GM06990 (cell line): ENCODE measurements around the gene PHLPP1.
A peak's percentile ranks its signal among the peaks of the same experiment; 100 is the strongest.

ENCODE experiments used
- DNase-seq: peaks from one replicate; pipeline ENCODE4 v3.0.0-alpha.2; 2011; ENCODE audit not compliant: insufficient read length; ENCODE audit errors: extremely low read depth
- H3K27me3 ChIP-seq: replicated peaks from 2 replicates; pipeline ENCODE4 v1.6.0; 2011; ENCODE audit warnings: low read length; ENCODE audit not compliant: control insufficient read depth, insufficient read depth
- H3K36me3 ChIP-seq: 2 replicates; pipeline ENCODE4 v1.5.1; 2011; ENCODE audit warnings: low read length; ENCODE audit not compliant: control insufficient read depth, insufficient read depth
- H3K4me3 ChIP-seq: replicated peaks from 2 replicates; pipeline ENCODE4 v1.5.1; 2011; ENCODE audit warnings: low read depth, mild to moderate bottlenecking, control low read depth, low read length
- CTCF ChIP-seq: IDR thresholded peaks from 2 replicates; pipeline ENCODE4 v1.5.1; 2011; ENCODE audit warnings: low read length, control low read depth, mild to moderate bottlenecking, inconsistent platforms; ENCODE audit not compliant: insufficient read depth, poor library complexity, severe bottlenecking

The PHLPP1 gene

GRCh38 chr18:63022429-63023022 is 307.2 kb downstream of the PHLPP1 start:
- no peak for DNase-seq
- Histone ChIP-seq H3K27me3 (no peaks in the 10 kb centered on the region), H3K4me3 (no peak overlapping the region), H3K36me3 (no peaks in the 10 kb centered on the region)
- TF ChIP-seq CTCF, result peak; percentile 42

- no peaks in the 10 kb centered on the region for H3K36me3 ChIP-seq
- H3K4me3 ChIP-seq, result no peak overlapping the region
- H3K27me3 ChIP-seq, result no peaks in the 10 kb centered on the region
- DNase-seq, result no peak
- TF ChIP-seq CTCF, result peak; percentile 53
Observed at GRCh38 chr18:63025251-63026090, 310.1 kb downstream of the PHLPP1 start.

DNA sequence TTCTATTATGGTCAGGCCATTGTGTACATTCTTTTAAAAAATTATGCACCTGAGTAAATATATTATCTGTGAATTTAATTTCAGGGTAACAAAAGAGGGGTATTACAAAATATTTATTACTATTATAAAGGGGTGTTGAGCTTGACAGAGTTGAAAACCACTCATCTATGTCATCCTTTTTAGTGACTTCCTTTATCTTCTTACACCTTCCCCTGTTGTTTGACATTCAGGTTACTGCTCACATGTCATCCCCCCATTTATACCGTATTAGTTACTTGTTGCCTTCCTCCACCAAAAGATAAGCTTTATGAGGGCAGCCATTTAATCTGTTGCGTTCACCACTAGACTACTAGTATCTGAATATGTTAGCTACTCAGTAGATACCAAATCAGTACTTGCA is 313.0 kb downstream of the PHLPP1 start:
- H3K27me3 ChIP-seq, result no peaks in the 10 kb centered on the region
- no peak for DNase-seq
- no peak for TF ChIP-seq CTCF
- H3K4me3 ChIP-seq, result no peak overlapping the region
- no peaks in the 10 kb centered on the region for H3K36me3 ChIP-seq
